Gastroesophageal sphincter (tissue), 4 donors: ENCODE measurements around the gene OXCT1. TPM values are rescaled to one million over a fixed set of nuclear protein-coding genes. Genes with fewer than 3 reads are reported as not detected.

Experiments used
- ATAC-seq: fragments of 150-250 bp; one replicate; pipeline ENCODE4 v1.9.1; 2016; ENCODE audit warnings: mild to moderate bottlenecking, moderate library complexity
- H3K27ac ChIP-seq, 4 donors: fragments of 200-600 bp; sonication (generic) in 3 of 4; 1 replicate in 3 of 4; 2 replicates in 1 of 4; pipeline ENCODE4 v1.5.1; 2016 to 2019
- H3K27me3 ChIP-seq: fragments of 200-600 bp; sonication (generic); one replicate; pipeline ENCODE4 v1.5.1; 2019
- H3K36me3 ChIP-seq, 2 donors: fragments of 200-600 bp; sonication (generic); one replicate each; pipeline ENCODE4 v1.5.1; 2019; ENCODE audit warnings: control low read depth in 1 of 2
- H3K4me1 ChIP-seq, 3 donors: fragments of 200-600 bp; sonication (generic); 1 replicate in 2 of 3; 2 replicates in 1 of 3; pipeline ENCODE4 v1.5.1; 2016 to 2019; ENCODE audit warnings: control low read depth in 2 of 3
- H3K4me3 ChIP-seq, 2 donors: fragments of 200-600 bp; sonication (generic); one replicate each; pipeline ENCODE4 v1.5.1; 2019; ENCODE audit warnings: mild to moderate bottlenecking in 1 of 2, moderate library complexity in 1 of 2
- H3K9me3 ChIP-seq, 3 donors: fragments of 200-600 bp; sonication (generic); one replicate each; pipeline ENCODE4 v1.5.1; 2017 to 2019; ENCODE audit warnings: control low read depth in 2 of 3
- CTCF ChIP-seq, 4 experiments: fragments of 200-600 bp in 2 of 4; fragments of 450-650 bp in 2 of 4; sonication (generic) in 1 of 4; IDR thresholded peaks; one replicate each; pipeline ENCODE4 v1.5.1; 2017 to 2019; ENCODE audit warnings: antibody characterized with exemption in 4 of 4, mild to moderate bottlenecking in 2 of 4, moderate library complexity in 2 of 4
- EP300 ChIP-seq: sonication (generic); formaldehyde crosslinking; IDR thresholded peaks from one replicate; pipeline ENCODE4 v1.6.1; 2017; ENCODE audit warnings: antibody characterized with exemption, mild to moderate bottlenecking
- POLR2A ChIP-seq, 2 donors: fragments of 450-650 bp; IDR thresholded peaks; one replicate each; pipeline ENCODE4 v1.6.1; 2017; ENCODE audit warnings: antibody characterized with exemption in 2 of 2, mild to moderate bottlenecking in 2 of 2, moderate library complexity in 1 of 2
- POLR2AphosphoS5 ChIP-seq: sonication (generic); formaldehyde crosslinking; IDR thresholded peaks from one replicate; pipeline ENCODE4 v1.6.1; 2017; ENCODE audit warnings: antibody characterized with exemption
- WGBS, 2 donors: methylation state at CpG; one replicate each; pipeline ENCODE4 v1.1.5; 2018; ENCODE audit warnings: low coverage in 1 of 2; 5-methylcytosine and 5-hydroxymethylcytosine counted together
- total RNA-seq, 4 donors: library from RNA; depleted of rRNA; stranded (reverse); fragments of >200 nt; gene quantifications; one replicate each; pipeline ENCODE4 v1.1.0, GENCODE V29; 2016

The OXCT1 gene
- total RNA-seq, 4 donors from 2014 or later = 38.5 to 63.5 (median 42.1) TPM

- ATAC-seq = no peak
- no peak overlapping the region for H3K27ac ChIP-seq
- TF ChIP-seq EP300 (no peak), CTCF (IDR thresholded peaks at IDR 0.05) (no peak), POLR2A (IDR thresholded peaks at IDR 0.05) (no peak), POLR2AphosphoS5 (no peak)
- no peaks in the 10 kb centered on the region for H3K27me3 ChIP-seq
- 79 to 95% methylated on average over 2 of the region's 2 CpGs for WGBS, 2 donors
- H3K9me3 ChIP-seq = no peaks in the 10 kb centered on the region
- peaks cover 0 to 71% of the 10 kb centered on the region in 2 donors for H3K36me3 ChIP-seq
- no peak overlapping the region for H3K4me3 ChIP-seq
- peaks cover 0 to 3% (median 0%) of the 10 kb centered on the region in 3 donors for H3K4me1 ChIP-seq
Measured at GRCh38 chr5:41858890-41859289, 11.3 kb downstream of the OXCT1 start.

- no peak for TF ChIP-seq CTCF (IDR thresholded peaks at IDR 0.05)
- no peak for TF ChIP-seq EP300
- no peak for TF ChIP-seq POLR2AphosphoS5
- TF ChIP-seq POLR2A (IDR thresholded peaks at IDR 0.05) = no peak
- ATAC-seq = no peak
- no peaks in the 10 kb centered on the region for H3K4me1 ChIP-seq
- H3K9me3 ChIP-seq = no peaks in the 10 kb centered on the region
- H3K4me3 ChIP-seq = no peak overlapping the region
- no peak overlapping the region for H3K27ac ChIP-seq
- peaks cover 0 to 80% of the 10 kb centered on the region in 2 donors for H3K36me3 ChIP-seq
- no peaks in the 10 kb centered on the region for H3K27me3 ChIP-seq
- 67 to 100% methylated on average over 1 of the region's 1 CpG for whole genome bisulfite sequencing, 2 donors
Measured at GRCh38 chr5:41857989-41858388, 12.2 kb downstream of the OXCT1 start.

DNA sequence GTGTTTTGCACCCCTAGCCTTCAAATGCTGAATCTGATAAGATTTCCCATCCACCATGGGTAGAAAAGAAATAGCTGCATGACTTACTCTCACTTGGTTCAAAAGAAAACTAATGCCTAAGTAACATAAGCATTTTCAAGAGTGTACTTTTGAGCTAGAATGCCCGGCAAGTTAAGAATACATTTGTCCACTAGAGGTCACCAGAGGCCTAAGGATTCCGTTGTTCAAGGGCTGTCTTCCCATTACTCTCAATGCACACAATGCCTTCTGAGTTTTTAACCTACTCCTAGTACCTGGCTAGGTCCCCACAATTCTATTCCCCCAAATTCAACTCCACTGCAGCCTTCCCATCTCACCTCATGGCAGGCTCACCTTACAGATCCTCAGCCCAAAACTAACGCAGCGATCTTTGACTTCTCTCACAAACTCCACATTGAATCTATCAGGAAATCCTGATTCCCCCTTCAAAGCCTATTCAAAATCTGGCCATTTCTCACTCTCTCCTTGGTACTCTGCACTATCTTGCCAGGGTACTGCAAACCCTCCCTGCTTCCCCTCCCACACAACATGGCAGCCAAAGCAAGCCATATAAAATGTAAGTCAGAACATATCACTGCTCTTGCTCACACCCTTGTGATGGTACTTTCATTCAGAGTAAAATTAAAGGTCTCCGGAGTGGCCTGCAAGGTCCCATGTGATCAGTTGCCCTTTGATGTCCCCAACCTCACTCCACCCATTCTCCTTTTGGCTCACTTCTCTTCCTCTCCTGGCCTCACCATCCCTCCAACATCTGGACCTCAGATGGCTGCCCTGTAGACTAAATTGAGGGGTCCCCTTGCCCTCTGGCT, 13.4 kb downstream of the OXCT1 start:
- Histone ChIP-seq H3K9me3 (no peaks in the 10 kb centered on the region), H3K27ac (no peak overlapping the region), H3K36me3 (peaks cover 4 to 88% of the 10 kb centered on the region in 2 donors), H3K4me3 (no peak overlapping the region), H3K4me1 (no peaks in the 10 kb centered on the region), H3K27me3 (no peaks in the 10 kb centered on the region)
- TF ChIP-seq POLR2AphosphoS5 (no peak), CTCF (IDR thresholded peaks at IDR 0.05) (peak; percentile 55 to 81 (median 69)), EP300 (no peak), POLR2A (IDR thresholded peaks at IDR 0.05) (no peak)
- peak; percentile 74 for ATAC-seq
- 33 to 49% methylated on average over 5 of the region's 5 CpGs for whole genome bisulfite sequencing, 2 donors

- peaks cover 6 to 76% of the 10 kb centered on the region in 2 donors for H3K36me3 ChIP-seq
- TF ChIP-seq POLR2A (IDR thresholded peaks at IDR 0.05) (no peak), POLR2AphosphoS5 (no peak), CTCF (IDR thresholded peaks at IDR 0.05) (no peak), EP300 (no peak)
Measured at GRCh38 chr5:41852293-41852692, 17.9 kb downstream of the OXCT1 start.

GRCh38 chr5:41851116-41851515, 19.1 kb downstream of the OXCT1 start:
- no peak for TF ChIP-seq POLR2AphosphoS5
- H3K27ac ChIP-seq = no peak overlapping the region
- 30 to 100% methylated on average over 1 of the region's 1 CpG for WGBS, 2 donors

More at GRCh38 chr5:41852293-41852692, 17.9 kb downstream of the OXCT1 start:
- Histone ChIP-seq H3K4me1 (no peaks in the 10 kb centered on the region), H3K4me3 (no peak overlapping the region), H3K27me3 (no peaks in the 10 kb centered on the region), H3K9me3 (no peaks in the 10 kb centered on the region), H3K27ac (no peak overlapping the region)
- WGBS, 2 donors = 100% methylated on average over 2 of the region's 2 CpGs
- ATAC-seq = no peak

More at GRCh38 chr5:41851116-41851515, 19.1 kb downstream of the OXCT1 start:
- ATAC-seq = no peak
- H3K4me1 ChIP-seq = no peaks in the 10 kb centered on the region
- no peak overlapping the region for H3K4me3 ChIP-seq
- H3K9me3 ChIP-seq = no peaks in the 10 kb centered on the region
- H3K36me3 ChIP-seq = peaks cover 6 to 76% of the 10 kb centered on the region in 2 donors
- H3K27me3 ChIP-seq = no peaks in the 10 kb centered on the region
